ENCODE data around the gene SCAMP4.

GRCh38 chr19:1924320-1924961 lies 19.2 kb downstream of the SCAMP4 start:
- TF ChIP-seq, protein P1, sequence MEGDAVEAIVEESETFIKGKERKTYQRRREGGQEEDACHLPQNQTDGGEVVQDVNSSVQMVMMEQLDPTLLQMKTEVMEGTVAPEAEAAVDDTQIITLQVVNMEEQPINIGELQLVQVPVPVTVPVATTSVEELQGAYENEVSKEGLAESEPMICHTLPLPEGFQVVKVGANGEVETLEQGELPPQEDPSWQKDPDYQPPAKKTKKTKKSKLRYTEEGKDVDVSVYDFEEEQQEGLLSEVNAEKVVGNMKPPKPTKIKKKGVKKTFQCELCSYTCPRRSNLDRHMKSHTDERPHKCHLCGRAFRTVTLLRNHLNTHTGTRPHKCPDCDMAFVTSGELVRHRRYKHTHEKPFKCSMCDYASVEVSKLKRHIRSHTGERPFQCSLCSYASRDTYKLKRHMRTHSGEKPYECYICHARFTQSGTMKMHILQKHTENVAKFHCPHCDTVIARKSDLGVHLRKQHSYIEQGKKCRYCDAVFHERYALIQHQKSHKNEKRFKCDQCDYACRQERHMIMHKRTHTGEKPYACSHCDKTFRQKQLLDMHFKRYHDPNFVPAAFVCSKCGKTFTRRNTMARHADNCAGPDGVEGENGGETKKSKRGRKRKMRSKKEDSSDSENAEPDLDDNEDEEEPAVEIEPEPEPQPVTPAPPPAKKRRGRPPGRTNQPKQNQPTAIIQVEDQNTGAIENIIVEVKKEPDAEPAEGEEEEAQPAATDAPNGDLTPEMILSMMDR (IDR thresholded peaks at IDR 0.05) = no peak
- no peak for TF ChIP-seq POLR2A (IDR thresholded peaks at IDR 0.05)
